NT2/D1 (cell line): ENCODE measurements around the gene NPNT.

Experiments used
- DNase-seq: peaks from one replicate; pipeline ENCODE4 v3.0.0-alpha.2; 2011; ENCODE audit warnings: low read depth, low spot score
- H3K27me3 ChIP-seq: 2 replicates; pipeline ENCODE4 v1.6.0; 2011; ENCODE audit warnings: mild to moderate bottlenecking; ENCODE audit not compliant: insufficient read length, insufficient read depth
- H3K36me3 ChIP-seq: 2 replicates; pipeline ENCODE4 v1.6.1; 2011; ENCODE audit warnings: mild to moderate bottlenecking, low read length, mixed read lengths; ENCODE audit not compliant: insufficient read depth, insufficient read length
- H3K4me1 ChIP-seq: 2 replicates; pipeline ENCODE4 v1.5.1; 2011; ENCODE audit not compliant: insufficient read depth, insufficient read length
- H3K4me3 ChIP-seq: 2 replicates; pipeline ENCODE4 v1.5.1; 2011; ENCODE audit warnings: low read depth; ENCODE audit not compliant: insufficient read length
- H3K9ac ChIP-seq: 2 replicates; pipeline ENCODE4 v1.6.0; 2011; ENCODE audit warnings: low read depth; ENCODE audit not compliant: insufficient read length
- H3K9me3 ChIP-seq: 2 replicates; pipeline ENCODE4 v1.5.1; 2011; ENCODE audit warnings: mild to moderate bottlenecking, low read length; ENCODE audit not compliant: insufficient read depth
- SUZ12 ChIP-seq: IDR thresholded peaks from 2 replicates; pipeline ENCODE4 v1.6.1; 2011; ENCODE audit not compliant: insufficient read length, insufficient read depth; ENCODE audit errors: extremely low read depth
- YY1 ChIP-seq: IDR thresholded peaks from 2 replicates; pipeline ENCODE4 v1.6.1; 2011; ENCODE audit not compliant: insufficient read length, insufficient read depth
- ZNF274 ChIP-seq: IDR thresholded peaks from 2 replicates; pipeline ENCODE4 v1.6.1; 2011; ENCODE audit warnings: mild to moderate bottlenecking, low read depth, low read length

Gene NPNT

DNA sequence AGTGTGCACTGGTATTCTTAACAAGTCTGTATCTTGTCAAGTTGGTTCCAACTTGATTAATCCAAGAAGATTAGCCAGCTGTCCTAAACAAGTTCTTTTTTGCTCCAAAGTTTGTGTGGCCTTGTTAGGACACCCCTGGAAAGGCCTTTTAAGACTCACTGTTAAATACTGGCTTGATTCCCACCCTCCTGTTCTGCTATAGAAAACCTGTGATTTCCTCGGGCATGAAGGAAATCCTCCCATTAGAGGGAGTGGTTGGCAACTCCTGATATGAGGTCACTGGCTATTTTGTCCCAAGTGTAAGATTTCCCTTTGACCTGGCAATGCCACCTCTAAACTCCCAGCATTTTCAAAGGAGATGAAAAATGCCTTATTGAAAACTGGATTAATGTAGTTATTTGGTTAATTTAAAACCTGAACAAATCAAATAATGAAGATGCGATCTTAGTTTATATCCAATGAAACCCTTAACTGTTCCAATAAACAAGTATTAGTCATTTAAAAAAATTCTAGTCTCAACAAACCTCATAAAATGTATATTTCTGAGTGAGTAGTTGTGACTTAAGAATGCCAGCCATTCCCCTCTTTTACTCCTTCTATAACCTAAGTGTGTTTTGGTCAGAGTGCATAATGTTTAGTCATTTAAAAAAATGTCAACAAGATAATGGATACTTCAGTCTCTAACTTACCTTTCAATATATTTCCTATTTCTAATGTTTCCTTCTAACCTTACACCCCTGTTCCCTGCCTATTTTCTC lies 94.4 kb downstream of the NPNT start:
- Histone ChIP-seq H3K4me3 (no peak overlapping the region), H3K36me3 (no peaks in the 10 kb centered on the region), H3K4me1 (no peaks in the 10 kb centered on the region), H3K27me3 (no peaks in the 10 kb centered on the region), H3K9ac (no peak overlapping the region), H3K9me3 (no peaks in the 10 kb centered on the region)
- no peak for DNase-seq
- TF ChIP-seq ZNF274 (no peak), YY1 (no peak), SUZ12 (no peak)

DNA sequence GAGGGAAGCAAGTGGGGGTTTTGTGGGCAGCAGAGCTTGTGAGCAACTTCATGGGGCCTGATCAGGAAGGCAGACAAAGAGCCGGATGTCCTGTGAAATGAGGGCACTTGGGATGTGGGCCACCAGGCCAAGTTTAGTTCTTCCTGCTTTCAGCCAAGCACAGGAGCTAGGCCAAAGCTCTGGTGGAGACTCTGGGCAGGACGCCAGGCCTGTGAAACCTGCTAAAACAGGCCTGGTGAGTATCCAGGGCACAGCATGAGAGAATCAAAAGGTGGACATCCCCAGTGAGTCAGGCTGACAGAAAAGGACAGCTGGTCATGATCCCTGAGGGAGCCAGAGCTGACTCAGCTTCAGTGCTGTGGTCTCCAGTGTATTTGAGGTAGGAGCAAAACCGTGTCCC lies 95.7 kb downstream of the NPNT start:
- H3K4me3 ChIP-seq, result no peak overlapping the region
- H3K4me1 ChIP-seq, result no peaks in the 10 kb centered on the region
- H3K36me3 ChIP-seq, result no peaks in the 10 kb centered on the region
- no peaks in the 10 kb centered on the region for H3K27me3 ChIP-seq
- no peak for DNase-seq
- TF ChIP-seq YY1 (no peak), SUZ12 (no peak), ZNF274 (no peak)
- no peaks in the 10 kb centered on the region for H3K9me3 ChIP-seq
- no peak overlapping the region for H3K9ac ChIP-seq

GRCh38 chr4:105991726-105992125 lies 96.5 kb downstream of the NPNT start:
- DNase-seq, result no peak

DNA sequence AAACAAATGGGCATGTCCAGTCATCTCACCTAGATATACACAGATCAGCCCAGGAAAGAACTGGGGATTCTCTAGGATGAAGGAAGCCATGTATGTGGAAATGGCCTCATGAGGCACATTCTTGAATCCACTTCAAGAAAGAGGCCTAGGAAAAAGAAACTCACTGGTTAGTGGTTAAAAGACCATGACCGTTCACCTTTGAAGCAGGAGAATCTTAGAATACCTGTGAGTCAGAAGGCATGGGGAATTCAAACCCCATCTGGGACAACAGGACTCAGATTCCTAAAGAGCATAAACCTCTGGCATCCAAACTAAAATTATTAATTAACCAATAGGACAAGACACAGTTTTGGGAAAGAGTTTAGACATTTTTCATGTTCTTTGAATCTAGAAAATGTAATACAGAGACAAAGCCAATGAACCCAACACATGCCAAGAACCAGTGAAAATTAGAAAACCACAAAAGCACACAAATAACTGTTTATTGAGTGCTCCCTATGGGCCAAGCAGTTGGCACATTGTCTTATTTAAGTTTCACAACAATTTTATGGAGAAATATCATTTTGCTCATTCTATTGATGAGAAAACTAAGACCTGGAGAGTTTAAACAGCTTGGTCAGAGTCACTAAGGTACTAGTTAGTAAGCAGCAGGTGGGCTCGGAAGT lies 97.5 kb downstream of the NPNT start:
- DNase-seq, result no peak
- TF ChIP-seq YY1 (no peak), ZNF274 (no peak), SUZ12 (no peak)
- Histone ChIP-seq H3K9me3 (no peaks in the 10 kb centered on the region), H3K4me3 (no peak overlapping the region), H3K9ac (no peak overlapping the region), H3K36me3 (no peaks in the 10 kb centered on the region), H3K27me3 (no peaks in the 10 kb centered on the region), H3K4me1 (no peaks in the 10 kb centered on the region)

More at GRCh38 chr4:105991726-105992125, 96.5 kb downstream of the NPNT start:
- Histone ChIP-seq H3K27me3 (no peaks in the 10 kb centered on the region), H3K9ac (no peak overlapping the region), H3K4me1 (no peaks in the 10 kb centered on the region), H3K36me3 (no peaks in the 10 kb centered on the region), H3K9me3 (no peaks in the 10 kb centered on the region), H3K4me3 (no peak overlapping the region)
- TF ChIP-seq SUZ12, result no peak
- TF ChIP-seq YY1, result no peak
- TF ChIP-seq ZNF274, result no peak

DNA sequence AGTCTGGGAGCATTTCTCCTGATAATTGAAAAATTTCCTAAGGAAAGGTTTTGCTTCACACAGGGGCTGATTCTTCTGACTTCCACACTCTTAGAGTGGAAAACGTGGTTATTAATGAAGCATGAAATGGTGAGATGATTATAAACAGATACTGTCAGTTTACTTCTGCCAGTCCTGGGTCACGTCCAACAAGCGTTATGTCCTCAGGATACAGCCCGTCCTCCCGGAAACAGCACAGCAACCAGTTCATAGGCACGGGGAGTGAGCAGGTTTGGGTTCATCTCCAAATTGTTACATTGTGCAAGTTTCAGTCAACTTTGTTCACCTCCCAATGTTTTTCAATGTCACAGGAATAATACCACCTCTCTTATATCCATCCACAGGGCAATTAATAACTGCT lies 98.8 kb downstream of the NPNT start:
- DNase-seq, result no peak
- no peaks in the 10 kb centered on the region for H3K27me3 ChIP-seq
- TF ChIP-seq YY1 (no peak), ZNF274 (no peak), SUZ12 (no peak)

GRCh38 chr4:105994841-105995501 lies 99.7 kb downstream of the NPNT start:
- Histone ChIP-seq H3K9me3 (no peaks in the 10 kb centered on the region), H3K4me1 (no peaks in the 10 kb centered on the region), H3K36me3 (no peaks in the 10 kb centered on the region), H3K9ac (no peak overlapping the region), H3K27me3 (no peaks in the 10 kb centered on the region), H3K4me3 (no peak overlapping the region)
- TF ChIP-seq YY1 (no peak), ZNF274 (no peak), SUZ12 (no peak)
- no peak for DNase-seq

More for the DNA sequence above, 98.8 kb downstream of the NPNT start:
- Histone ChIP-seq H3K9ac (no peak overlapping the region), H3K4me3 (no peak overlapping the region), H3K4me1 (no peaks in the 10 kb centered on the region), H3K9me3 (no peaks in the 10 kb centered on the region), H3K36me3 (no peaks in the 10 kb centered on the region)

GRCh38 chr4:105996845-105997244 lies 101.6 kb downstream of the NPNT start:
- Histone ChIP-seq H3K36me3 (no peaks in the 10 kb centered on the region), H3K9me3 (no peaks in the 10 kb centered on the region), H3K4me3 (no peak overlapping the region), H3K9ac (no peak overlapping the region), H3K27me3 (no peaks in the 10 kb centered on the region), H3K4me1 (no peaks in the 10 kb centered on the region)
- no peak for DNase-seq
- TF ChIP-seq ZNF274 (no peak), SUZ12 (no peak), YY1 (no peak)
